HG03196 (cell line): ENCODE data around the gene PITPNM3.
"Not testable (repeated sequence)": the region's sequence is repeated elsewhere in the genome, so short reads cannot be mapped to it uniquely, and the experiment has no call there.

Source experiments
- ATAC-seq: cut with Tn5 transposase; IDR thresholded peaks from one replicate; pipeline ENCODE4 v1.9.1; 2021; ENCODE audit not compliant: unreplicated experiment

PITPNM3 gene

DNA sequence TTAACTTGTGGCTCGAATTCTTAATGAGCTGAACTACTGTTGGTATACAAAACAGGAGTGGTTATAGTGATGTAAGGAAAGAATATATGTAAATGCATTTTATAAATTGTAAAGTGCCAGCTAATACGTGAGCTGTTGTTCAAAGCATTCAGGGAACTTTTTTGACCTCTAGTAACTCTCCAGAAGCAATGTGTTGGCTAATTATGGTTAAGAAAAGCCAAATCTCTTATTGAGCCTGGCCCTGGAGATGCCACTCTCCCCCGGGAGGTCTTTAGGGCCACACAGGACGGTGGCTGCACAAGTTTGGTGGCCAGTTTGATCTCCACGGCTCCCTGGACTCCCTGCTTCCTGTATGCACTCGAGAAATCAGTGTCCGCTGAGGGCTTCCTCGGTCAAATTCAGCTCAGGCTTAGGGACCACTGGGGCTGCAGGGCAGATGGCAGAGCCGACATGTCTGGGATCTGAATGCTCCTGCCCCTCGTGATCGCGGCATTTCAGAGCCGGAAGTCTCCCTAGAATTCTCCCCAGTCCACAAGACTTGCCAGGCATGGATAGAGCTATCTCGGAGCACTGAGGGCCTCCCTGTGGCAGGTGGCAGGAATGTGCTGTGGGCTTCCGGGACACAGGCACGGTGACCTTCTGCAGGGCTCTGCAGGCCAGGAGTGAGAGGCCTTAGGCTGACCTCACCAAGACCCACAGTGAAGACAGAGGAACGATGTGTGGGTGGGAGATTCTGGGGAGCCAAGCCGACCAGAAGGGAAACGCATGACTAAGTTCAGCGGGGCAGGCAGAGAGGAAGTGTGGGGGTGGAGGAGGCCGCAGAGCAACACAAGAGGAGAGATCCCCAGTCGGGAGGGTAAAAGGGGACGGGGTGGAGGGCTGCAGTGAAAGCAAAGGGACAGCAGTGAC lies 18.6 kb upstream of the PITPNM3 start:
- ATAC-seq: no peak

DNA sequence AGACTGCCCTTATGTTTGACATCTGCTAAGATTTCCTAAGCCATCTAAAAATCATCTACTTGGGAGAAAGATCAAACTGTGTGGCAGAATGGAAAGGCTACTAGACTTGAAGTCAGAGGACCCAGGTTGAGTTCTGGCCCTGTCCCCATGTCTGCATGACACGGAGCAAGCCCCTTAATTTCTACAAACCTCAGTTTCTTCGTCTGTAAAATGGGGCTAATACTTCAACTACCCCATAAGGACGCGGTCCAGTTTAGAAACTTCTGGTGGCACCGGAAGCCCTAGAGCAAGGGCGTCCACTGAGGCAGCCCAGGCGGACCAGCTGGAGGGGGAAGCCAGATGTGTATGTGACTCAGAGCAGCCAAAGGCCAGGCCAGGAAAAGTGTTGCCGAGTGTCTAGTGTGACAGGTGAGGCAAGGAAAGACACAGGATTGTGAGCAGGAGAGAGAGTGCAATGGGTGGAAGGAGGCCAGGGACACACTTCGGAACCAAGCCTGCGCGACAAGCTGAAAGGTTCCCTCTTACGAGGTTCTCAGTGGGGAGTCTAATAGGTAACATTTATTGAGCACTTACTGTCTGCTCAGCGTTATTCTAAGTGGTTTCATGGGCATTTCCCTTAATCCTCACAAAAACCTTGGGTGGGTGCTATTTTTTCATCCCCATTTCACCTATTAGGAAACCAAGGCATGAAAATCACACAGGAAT lies 17.8 kb upstream of the PITPNM3 start:
- no peak for ATAC-seq

DNA sequence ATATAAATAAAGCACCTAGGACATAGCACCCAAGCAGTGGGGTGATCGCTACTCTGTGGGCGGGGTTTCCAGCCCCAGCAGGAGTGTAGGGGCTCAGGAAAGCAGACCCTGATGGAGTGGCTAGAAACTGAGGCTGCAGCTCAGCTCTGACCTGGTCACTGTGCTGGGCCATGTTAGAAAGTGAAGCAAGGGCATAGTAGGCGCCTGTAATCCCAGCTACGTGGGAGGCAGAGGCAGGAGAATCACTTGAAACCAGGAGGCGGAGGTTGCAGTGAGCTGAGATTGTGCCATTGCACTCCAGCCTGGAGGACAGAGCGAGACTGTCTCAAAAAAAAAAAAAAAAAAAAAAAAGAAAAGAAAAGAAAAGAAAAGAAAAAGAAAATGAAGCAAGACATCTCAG lies 17.1 kb upstream of the PITPNM3 start:
- not testable (repeated sequence) for ATAC-seq

DNA sequence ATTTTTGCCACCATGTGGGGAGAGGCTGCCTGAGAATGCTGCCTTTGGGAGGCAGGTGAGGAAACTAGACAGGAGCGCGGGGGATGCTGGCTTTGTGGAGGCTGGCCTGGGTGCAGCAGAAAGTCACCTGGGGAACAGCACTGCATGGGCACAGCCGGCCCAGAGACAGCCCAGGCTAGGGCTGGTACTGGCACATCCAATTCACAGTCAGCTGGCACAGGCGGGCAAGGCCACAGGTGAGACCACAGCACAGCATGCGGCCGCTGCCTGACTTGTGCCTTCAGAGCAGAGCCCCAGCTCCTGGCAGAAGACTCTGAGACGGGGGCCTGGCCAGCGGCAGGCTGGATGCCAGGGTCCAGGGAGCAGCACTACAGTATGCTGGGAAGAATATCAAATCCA lies 16.6 kb upstream of the PITPNM3 start:
- ATAC-seq: no peak

DNA sequence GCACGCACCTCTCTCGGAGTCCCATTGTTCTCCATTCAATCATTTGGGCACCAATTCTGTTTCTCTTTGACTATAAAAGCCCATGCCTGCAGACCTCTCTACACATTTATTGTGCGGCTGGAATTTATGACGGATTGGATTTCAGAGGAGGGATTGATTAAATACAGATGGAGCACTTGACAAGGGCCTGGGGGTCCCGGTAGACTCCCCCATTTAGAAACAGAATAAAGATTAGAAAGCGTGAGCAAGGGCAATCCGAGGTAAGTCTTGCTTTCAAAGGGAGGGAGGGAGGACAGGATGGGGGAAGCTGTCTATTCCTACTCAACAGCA lies 15.1 kb upstream of the PITPNM3 start:
- no peak for ATAC-seq

DNA sequence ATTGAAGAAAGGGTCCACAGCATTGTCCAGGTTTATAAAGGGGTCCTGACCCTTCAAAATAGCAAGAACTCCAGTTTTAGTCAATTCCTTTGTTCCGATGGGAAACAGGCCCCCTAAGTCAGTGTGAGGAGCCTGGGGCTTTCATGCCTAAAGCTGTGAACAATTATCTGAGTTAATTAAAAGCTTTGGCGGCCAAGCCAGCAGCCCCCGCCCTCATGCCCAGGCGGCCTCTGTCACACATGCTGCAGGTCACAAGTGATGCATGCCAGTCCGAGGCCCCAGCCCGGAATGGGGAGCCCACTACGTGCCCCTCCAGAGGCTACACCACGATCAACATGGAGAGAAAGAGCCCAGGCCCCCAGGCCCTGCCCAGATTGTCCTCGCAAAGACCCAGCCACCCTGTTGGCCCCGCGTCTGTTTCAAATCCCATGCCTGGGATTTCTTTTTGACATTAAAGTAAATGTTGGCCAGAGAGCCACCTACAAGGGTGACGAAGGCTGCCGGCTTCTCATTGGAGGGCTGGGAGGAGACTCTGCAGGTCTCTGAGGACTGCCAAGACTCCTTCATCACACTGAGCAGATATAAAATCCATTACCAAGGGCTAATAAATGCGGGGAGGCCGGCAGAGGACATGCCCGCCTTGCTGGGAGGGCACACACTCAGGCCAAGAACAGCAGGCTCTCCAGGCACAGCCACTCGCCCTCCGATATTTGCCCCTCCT lies 14.5 kb upstream of the PITPNM3 start:
- no peak for ATAC-seq

DNA sequence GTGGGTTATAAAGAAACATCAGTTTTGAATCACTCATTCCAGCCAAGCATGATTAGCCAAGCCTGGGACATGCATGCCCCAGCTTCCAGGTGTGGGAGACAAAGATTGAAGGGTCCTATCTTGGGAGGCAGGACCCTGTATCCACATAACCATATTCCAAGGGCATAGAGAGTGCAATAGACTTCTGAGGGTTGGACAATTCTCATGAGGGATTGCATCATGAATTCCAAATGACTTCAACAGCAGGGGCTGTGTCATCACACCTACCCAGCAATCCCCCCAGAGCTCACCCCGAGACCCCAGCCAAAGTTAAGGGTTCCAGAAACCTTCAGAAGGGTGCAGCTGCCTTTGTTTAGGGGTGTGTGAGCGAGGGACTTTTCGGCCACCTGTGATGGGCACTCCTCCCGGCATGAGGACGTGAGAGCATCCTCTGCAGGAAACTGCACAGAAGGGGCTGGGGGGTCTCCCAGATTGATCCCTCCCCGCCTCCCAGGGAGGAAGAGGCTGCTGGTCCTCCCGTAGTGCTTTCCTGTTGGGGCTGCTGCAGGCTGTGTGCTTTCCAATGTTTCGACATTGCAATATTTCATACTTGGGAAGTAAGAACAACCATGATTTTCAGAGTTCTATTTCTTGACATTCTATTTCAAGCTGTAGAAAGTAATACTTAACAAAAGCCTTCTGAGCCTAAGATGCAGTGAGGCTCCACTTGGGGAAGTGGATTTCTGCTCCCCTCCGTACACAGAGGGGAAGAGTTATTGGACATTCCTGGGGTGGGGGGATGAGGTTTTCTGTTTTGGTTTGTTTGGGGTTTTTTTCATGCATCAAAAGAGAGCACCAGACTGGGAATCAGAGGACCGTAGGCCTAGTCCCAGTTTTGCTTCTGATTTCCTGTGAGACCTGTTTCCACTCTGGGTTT lies 13.3 kb upstream of the PITPNM3 start:
- ATAC-seq: no peak

DNA sequence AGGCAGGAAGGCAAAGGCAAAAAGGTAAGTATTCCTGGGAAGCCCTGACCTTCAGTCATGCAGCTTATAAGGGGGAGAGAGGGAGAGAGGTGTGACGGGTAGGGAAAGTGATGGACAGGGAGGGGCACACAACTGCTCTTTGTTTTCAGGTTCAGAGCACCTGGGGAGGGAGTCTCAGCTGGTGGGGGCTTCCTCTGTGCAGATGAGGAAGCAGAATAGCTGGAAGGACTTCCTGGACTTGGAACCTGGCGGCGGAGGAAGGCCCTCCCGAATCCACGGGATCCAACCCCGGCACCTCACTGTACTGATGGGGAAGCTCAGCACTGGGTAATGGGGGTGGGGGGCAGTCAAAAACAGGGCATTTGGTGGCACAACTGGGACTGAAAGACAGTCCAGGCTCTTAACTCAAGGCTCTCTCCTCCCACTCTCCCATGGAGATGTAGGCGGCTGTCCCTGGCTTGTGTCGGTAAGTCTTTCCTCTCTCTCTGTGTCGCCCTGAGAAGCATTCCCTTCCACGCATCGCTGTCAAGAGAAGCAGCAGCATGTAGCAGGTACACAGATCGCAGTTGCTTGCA lies 11.9 kb upstream of the PITPNM3 start:
- no peak for ATAC-seq

DNA sequence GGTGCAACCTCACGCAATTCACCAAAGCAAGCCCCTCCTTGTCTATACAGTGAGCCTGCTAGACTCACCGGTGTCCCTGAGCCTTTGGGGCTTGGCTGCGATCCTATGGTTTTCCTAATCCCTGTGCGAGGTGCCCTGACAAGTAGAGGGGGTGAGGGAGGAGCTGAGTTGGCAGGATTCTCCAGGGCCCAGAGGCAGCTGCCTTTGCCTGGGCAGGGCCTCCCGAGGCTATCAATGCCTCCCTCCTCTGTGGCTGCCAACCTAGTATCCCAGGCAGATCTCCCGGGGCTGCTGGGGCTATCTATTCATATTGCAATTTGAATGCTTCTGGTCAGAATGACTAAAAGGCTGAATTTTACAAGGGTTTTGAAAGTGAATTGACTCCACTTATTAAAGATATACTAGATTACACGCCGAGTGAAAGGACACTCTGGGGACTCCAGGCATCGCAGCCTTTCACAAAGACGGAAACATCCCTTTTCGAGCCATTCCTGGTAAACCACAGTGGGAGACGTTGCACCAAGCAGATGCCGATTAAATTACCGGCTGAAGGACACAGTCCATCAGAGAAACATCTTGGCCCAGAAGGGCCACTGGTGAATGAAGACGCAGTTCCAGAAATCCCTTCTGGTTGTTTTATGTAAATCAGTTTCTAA lies 11.3 kb upstream of the PITPNM3 start:
- no peak for ATAC-seq

DNA sequence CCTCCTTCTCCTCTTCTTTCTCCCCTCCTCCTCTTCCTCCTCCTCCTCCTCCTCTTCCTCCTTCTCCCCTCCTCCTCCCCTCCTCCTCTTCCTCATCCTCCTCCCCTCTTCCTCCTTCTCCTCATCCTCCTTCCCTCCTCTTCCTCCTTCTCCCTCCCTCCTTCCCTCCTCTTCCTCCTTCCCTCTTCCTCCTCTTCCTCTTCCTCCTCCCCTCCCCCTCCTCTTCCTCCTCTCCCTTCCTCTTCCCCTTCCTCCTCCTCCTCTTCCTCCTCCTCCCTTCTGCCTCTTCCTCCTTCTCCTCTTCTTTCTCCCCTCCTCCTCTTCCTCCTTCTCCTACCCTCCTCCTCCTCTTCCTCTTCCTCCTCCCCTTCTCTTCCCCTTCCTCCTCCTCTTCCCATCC lies 5.1 kb upstream of the PITPNM3 start:
- ATAC-seq: no peak

DNA sequence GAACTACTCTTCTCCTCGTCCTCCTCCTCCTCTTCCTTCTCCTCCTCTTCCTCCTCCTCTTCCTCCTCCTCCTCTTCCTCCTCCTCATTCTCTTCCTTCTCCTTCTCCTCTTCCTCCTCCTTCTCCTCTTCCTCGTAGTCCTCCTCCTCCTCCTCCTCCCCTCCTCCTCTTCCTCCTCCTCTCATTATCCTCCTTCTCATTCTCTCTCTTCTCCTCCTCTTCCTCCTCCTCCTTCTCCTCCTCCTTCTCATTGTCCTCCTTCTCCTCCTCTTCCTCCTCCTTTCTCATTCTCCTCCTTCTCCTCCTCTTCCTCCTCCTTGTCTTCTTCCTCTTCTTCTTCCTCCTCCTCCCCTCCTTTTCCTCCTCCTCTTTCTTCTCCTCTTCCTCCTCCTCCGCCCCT lies 4.1 kb upstream of the PITPNM3 start:
- no peak for ATAC-seq

DNA sequence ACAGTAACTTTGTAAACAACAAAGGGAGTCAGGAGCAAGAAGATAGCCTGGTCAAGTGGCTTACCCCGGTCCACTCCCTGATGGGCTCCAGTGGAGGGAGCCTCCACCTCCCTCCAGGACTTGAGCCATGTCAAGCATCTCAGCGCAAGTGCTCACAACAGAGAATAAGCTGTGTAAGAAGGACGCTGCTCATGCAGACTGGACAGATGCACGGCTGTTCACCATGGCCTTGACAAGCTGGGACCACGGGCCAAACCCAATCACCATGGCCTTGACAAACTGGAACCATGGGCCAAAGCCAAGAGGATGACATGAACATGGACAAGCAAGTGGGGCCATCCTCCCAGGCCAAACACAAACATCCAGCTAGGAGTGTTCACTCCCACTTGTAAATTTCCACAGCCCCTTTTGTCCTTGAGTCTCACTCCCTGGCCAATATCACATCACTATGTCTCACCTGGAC lies 3.4 kb upstream of the PITPNM3 start:
- no peak for ATAC-seq

DNA sequence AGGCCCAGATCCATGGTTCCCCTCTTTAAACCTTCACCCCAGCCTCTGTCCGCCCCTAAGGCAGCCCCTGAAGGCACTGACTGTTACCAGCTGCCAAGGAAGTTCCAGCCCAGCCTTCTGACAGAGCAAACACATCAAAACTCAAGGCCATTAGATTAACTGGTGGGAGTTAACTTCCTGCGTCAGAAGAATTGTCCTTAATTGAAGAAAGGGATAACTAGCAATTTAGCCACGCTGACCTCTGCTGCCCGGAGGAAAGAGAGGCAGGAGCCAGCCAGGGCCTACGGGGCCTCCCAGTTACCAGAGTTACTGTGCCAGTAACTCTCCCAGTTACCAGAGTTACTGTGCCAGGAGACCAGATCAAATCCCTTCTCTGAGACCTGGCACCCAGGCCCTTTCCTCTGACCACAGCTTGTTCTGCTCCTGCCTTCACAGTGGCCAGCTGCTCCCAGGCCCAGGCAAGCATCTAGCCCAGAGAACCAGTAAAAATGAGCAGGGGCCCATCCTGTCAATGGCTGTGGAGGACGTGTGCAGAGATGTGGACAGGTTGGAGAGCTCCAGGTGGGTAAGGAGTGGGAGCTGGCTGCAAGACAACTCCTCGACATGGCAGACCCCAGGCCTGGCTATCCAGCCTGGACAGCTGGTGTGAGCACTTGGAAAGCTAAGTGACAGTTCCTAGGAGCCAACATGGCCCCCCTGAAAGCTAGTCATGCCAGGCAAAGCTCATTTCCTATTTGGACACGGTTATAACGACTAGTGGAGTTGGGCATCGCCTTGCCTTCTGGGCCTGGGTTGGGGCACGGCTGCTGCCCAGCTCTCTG lies 2.8 kb upstream of the PITPNM3 start:
- ATAC-seq: no peak

DNA sequence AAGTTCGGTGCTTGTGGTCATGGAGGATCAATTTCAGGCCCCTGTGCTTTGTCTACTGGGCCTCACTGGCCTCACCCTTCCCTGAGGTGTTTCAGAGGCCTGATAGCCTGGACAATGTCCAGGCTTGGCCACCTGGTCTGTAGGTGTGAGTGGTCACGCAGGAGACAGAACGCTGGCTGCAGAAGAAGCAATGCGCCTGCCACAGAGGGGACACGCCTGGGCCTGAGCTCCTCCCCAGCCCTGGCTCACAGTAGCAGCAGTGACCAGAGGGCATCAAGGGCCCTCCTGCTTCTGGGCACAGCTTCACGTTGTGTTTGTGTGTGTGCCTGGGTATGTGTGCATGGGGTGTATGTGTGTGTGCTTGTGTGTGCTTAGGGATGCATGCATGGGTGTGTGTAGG lies 1.9 kb upstream of the PITPNM3 start:
- ATAC-seq: no peak

DNA sequence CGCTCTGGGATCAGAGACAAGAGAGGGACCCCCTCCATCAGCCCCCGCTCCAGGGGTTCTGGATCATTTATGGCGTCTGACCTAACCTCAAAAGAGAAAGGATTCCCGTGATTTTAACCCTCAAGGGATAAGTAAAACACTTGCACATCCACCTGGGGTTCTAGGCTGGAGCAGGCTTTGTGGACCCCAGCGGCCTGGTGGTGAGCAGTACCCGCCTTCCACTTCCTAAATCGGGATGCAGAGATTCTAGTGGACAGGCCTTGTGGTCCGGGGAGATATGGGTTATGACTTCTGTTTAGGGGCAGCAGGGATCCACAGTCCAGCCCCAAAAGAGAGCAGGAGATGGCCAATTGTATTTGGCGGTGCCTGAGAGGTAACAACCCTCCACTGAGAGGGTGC lies 684 bp upstream of the PITPNM3 start:
- ATAC-seq: no peak

DNA sequence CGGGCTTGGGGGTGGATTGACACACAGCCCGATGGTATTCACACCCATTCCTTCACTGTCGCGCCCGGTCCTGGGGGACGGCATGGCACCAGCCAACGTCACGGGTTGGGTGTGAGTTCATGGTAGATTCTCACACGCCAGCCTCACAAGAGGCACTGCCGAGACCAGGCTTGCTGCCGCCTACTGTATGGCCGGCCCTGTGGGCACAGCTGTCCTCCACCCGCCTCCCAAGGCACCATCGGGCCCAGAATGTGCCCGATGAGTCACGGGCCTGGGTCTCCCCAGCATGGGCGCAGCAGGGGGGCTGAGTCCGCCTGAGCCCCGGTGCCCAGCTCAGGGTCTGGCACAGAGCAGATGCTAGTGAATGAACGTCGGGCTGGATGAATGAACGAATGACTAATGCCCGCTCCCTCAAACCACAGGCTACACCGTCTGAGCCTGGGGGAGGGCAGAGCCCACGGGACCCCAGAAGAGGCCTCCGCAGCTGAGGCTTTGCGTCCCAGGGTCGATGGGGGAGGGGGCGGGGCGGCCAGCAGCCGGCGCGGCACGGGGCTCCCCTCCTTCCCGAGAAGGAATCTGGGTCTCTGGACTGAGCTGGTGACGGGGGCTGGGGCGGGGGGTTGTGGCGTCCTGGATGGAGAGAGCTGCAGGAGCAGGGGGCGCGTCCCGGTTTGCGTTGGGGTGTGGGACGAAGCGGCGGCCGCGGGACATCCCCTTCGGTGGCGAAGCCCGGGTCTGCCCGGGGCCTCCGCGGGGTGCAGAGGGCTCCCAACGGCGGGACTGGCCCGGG lies 829 bp downstream of the PITPNM3 start:
- no peak for ATAC-seq

DNA sequence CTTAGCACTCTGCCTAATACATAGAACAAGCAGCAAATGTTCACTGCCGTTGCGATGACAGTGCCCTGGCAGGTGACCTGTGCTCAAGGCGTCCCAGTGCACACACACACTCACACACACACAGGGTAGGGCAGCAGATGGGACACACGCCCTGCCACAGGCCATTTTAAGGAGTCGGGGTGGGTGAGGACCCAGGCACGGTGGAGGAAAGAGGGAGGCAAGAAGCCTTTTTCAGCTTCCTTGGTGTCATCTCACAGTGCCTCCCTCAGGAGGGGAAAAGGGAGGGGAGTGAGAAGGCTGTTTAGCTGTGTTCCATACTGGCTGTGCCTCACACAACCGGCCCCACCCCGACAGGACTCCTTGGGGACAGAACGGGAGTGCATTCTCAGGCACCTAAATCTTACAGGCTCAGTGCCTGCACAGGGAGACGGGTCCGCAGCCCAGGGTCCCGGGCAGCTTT lies 1.5 kb downstream of the PITPNM3 start:
- no peak for ATAC-seq

DNA sequence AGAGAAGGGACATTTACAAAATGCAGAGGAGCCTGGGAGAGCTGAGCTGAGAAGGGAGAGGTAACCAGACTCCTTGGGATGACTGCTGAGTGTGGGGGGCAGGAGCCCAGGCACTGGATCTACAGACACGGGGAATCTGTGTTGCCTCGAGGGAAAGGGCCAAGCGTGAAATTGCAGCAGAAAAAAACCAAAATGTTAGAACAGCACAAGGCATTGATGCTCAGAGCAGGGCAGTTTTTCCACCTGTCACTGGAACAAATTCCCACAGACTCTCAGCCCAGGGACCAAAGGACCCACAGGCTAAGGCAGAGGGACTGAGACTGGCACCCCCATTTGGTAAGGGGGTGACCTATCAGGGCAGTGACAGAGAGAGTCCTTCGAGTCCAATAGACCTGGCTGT lies 2.0 kb downstream of the PITPNM3 start:
- ATAC-seq: no peak
